Renal pelvis (tissue), 12 donors: ENCODE data around the gene TMIGD2. TPM values are rescaled to one million over a fixed set of nuclear protein-coding genes. Genes with fewer than 3 reads are reported as not detected.
"Not testable (repeated sequence)": the region's sequence is repeated elsewhere in the genome, so short reads cannot be mapped to it uniquely, and the experiment has no call there.

Experiments used
- DNase-seq: peaks from one replicate; pipeline ENCODE4 v3.0.0-alpha.2; 2013
- long read RNA-seq, 16 experiments: transcript quantifications; one replicate each; lab custom pipeline, GENCODE V29; 2026
- polyA plus RNA-seq, 3 donors: library from polyadenylated mRNA; unstranded; fragments of 120-200 nt; gene quantifications; one replicate each; pipeline ENCODE4 v1.2.1, GENCODE V29; 2013; ENCODE audit not compliant: insufficient read length in 3 of 3

Gene TMIGD2
- polyA plus RNA-seq = under 1 TPM; 0.30 to 0.69 (median 0.41) TPM
- long read RNA-seq, donor 1 = 0 reads
- long read RNA-seq, donor 2 = 0 reads
- long read RNA-seq, donor 3 = 0 reads
- long read RNA-seq, donor 4 = 0 reads
- long read RNA-seq, donor 5 = 0 reads
- long read RNA-seq, donor 6 = 0 reads
- long read RNA-seq, donor 7 = 0 reads
- long read RNA-seq, donor 8, partial matches to known transcripts = 0 of 1 reads
- long read RNA-seq, donor 8, other reads (novel, unspliced or antisense) = 0 of 1 reads
- long read RNA-seq, donor 9 = 0 reads
- long read RNA-seq, donor 10 = 0 reads
- long read RNA-seq, donor 11, partial matches to known transcripts = 0 of 1 reads
- long read RNA-seq, donor 11, other reads (novel, unspliced or antisense) = 0 of 1 reads
- long read RNA-seq, donor 12, partial matches to known transcripts = 0 of 2 reads
- long read RNA-seq, donor 12, other reads (novel, unspliced or antisense) = 0 of 2 reads
- long read RNA-seq, donor 13 = 0 reads
- long read RNA-seq, donor 14 = 0 reads
- long read RNA-seq, donor 15 = 0 reads
- long read RNA-seq, donor 16 = 0 reads

DNA sequence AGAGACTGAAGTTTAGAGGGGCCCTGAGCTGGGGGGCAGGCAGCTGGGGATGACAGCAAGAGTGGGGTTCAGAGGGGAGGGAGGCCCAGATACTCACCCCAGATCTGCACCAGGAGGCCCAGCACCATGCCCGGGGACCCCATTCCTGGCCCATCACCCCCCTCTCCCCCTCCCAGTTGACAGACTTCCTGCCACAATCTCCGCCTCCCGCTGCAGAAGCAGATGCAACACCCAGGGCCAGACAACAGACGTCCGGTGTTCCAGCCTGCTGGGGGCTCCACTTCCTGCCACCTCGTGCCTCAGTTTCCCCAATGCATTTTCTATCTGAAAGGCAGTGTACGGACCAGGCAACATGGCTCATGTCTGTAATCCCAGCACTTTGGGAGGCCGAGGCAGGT lies at the start of gene TMIGD2:
Gene TMIGD2, minus strand, starts transcription at position 147 of the 398 bp plus-strand sequence. Its CDS starts 4 bp downstream, at position 143.
- no peak for DNase-seq

DNA sequence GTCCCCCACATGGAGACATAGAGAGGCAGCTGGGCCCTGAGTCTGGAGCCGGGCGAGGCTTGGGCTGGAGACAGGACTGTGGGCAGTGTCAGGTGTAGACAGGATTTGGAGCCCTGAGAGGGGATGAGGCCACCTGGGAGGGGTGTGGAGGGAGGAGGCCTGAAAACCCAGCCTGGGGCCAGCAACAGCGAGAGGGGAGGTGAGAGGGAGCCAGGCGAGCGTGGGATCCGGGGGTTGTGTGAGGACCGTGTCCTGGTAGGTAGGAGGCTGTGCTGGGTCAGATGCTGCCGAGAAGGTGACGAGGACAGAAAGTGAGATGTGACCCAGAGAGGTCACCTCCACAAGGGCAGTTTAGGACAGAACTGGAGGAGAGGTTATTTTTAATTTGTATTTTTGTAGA lies 48.5 kb upstream of the TMIGD2 start:
- no peak for DNase-seq

GRCh38 chr19:4350111-4350510 lies 47.9 kb upstream of the TMIGD2 start:
- DNase-seq = no peak

DNA sequence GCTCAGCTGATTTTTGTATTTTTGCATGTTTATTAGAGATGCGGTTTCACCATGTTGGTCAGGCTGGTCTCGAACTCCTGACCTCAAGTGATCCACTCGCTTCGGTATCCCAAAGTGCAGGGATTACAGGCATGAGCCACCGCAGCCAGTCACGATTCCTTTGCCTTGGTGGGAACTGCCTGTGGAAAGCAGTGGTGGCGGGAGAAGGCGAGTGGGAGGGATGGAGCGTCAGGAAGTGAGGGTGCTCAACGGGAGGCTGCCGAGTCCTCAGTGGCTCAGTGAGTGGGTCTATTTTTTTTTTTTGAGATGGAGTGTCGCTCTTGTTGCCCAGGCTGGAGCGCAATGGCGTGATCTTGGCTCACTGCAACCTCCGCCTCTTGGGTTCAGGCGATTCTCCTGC lies 47.0 kb upstream of the TMIGD2 start:
- DNase-seq = not testable (repeated sequence)

DNA sequence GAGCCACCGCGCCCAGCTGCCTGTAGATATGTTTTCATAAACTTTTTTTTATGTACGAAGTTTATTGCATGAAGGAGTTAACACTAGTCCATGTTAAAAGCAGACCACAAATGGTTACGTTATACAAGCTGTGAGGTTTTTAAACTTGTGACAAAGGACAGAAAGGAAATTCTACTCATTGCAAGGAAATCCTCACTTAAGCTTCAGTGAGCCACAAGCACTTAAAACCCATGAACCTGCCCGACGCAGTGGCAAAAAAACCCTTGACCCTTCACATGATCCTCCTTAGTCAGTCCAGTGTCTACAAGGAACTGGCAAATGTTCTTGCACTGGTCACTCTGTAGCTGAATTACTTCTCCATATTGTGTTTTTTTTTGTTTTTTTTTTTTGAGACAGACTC lies 45.3 kb upstream of the TMIGD2 start:
- no peak for DNase-seq

DNA sequence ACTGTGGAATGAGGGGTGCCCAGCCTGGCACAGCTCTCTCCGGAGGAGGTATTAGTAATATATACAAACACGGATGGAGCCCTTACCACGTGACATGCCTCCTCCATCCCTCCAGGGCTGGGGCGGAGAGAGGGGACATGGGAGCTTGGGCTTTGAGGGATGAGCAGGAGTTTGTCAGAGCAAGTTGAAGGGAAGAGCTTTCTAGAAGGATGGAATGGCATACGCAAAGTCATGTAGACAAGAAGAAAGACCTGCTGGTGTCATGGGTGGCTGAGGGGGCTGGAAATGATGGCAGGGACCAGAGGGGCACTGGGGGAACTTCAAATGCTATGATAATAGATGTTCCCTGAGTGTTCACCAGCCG lies 43.8 kb upstream of the TMIGD2 start:
- DNase-seq = no peak

DNA sequence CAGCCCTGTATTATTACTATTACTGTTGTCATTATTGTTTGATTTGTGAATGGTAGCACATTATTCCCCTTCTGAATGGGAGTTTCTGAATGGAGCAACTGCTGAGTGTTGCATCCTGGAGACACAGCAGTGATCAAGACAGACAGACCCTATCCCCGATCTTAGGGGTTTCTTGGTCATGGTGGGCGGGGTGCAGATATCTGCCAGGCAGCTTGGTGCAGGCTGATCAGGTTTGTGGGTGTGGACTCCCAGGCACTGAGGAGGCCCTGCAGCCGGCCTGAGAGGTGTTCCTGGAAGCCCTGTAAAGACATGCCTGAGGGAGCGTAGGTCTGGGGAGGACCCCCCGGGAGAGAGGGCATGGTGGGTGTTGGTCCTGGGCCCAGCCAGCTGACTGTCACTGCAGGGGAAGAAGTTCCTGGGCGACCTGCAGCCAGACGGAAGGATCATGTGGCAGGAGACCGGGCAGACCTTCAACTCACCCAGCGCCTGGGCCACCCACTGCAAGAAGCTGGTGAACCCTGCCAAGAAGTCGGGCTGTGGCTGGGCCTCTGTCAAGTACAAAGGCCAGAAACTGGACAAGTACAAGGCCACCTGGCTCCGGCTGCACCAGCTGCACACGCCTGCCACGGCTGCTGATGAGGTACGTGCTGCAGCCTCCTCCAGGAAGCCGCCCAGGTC lies 43.3 kb upstream of the TMIGD2 start:
- no peak for DNase-seq

GRCh38 chr19:4343370-4344307 lies 41.5 kb upstream of the TMIGD2 start, which contains the start of gene MPND:
MPND (plus strand) TSS chr19:4343562; CDS start chr19:4343594, 32 bp downstream.
- DNase-seq = peak; percentile 91

DNA sequence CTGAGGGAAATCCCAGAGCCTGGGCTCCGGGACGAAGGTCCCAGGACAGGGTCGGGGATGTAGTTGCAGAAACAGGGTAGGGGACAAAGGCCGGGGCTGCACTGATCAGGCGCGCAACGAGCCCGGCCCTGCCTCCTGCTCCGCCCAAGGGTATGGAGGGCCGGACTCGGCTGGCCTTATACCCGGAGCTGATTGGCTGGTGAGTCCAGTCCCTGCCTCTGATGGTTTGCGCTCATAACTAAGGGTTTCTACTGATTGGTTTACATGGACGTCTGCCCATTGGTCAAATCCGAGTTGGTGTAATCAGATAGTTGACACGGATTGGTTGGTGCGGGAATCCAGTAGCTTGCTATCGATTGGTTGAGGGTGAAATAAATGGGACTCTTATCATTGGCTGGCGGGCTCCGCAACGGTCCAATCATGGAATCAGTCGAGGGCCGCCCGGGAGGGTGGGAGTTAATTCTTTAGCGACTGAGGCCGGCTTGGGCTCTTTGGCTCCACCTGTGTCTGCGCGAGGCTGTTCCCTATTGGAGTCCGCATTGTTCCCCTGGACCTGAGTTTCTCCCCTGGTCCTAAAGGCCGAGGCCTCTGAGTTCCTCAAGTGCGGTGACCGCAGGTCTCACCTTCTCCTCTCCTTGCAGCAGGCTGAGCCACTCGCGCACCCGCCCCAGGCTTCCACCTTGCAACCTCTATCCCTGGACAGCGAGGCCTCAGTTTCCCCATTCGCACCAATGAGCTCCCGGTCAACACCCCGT lies 40.6 kb upstream of the TMIGD2 start:
- peak; percentile 100 for DNase-seq

DNA sequence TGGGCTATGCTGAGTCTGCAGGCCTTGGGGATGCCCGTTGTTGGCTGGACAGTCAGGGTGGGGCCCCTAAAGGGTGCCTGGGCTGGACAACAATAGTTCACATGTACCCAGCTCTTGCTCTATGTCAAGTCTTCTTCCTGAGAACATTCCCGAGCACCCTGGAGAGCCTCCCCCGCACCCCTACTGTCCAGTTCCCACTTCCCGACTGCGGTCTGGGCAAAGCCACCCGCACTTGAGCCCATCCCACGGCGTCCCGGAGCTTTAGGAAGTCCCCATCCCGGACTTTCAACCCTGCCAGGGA lies 40.1 kb upstream of the TMIGD2 start:
- DNase-seq = no peak

DNA sequence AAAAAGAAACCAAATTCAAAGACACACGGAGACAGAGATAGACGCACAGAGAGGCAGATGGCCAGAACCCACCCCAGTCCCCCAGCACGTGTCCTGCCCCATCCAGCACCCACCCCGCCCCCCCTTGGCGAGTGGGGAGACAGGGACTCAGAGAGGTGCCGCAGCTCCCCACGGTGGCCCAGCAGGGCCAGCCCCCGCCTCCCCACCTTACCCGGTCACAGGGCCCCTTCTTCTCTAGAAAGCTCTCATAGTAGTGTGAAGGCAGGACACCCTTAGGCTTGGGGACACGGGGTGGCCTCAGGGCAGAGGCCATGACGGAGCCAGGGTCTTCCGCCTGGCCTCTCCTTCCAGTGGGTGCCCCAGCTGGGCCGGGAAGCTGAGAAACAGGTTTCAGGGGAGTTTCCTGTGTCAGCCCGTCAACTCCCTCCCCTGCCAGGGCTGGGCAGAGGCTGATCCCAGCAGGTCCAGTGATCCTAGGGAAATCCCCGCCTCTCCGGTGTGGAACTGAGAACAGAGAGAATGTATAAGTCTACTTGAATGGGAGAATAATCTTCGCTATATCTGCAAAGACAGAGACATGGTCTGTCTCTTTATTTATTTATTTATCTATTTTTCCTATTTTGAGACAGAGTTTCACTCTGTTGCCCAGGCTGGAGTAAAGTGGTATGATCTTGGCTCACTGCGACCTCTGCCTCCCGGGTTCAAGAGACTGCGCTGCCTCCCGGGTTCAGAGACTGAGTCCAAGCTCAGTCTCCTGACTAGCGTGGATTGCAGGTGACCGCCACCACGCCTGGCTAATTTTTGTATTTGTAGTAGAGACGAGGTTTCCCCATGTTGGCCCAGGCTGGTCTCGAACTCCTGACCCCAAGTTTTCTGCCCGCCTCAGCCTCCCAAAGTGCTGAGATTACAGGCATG lies 36.5 kb upstream of the TMIGD2 start, which contains the start of gene STAP2:
Gene STAP2, minus strand, starts transcription at position 387 of the 915 bp plus-strand sequence. Its CDS starts 74 bp downstream, at position 313.
- no peak for DNase-seq

DNA sequence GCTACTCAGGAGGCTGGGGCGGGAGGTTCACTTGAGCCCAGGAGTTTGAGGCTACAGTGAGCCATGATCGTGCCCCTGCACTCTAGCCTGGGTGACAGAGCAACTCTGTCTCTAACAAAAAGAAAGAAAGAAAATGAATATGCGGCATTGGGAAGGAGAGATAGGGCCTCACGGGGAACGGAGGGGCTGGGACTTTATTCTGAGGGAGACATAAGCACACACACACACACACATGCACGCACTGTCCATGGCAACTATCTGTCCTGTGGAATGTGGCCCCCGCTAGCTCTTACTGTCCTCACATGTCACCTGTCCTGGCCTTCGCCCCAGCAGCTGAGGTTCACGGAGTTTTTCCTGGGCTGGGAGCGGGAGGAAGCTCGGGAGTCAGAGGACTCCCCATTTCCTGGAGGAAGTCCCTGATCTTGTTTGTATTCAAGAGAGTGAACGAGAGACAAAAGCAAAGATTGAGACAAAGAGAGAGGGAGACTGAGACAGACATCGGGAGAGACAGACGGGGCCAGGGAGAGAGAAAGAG lies 35.8 kb upstream of the TMIGD2 start:
- no peak for DNase-seq

- DNase-seq = no peak
Measured at GRCh38 chr19:4334929-4335570, 32.9 kb upstream of the TMIGD2 start.

DNA sequence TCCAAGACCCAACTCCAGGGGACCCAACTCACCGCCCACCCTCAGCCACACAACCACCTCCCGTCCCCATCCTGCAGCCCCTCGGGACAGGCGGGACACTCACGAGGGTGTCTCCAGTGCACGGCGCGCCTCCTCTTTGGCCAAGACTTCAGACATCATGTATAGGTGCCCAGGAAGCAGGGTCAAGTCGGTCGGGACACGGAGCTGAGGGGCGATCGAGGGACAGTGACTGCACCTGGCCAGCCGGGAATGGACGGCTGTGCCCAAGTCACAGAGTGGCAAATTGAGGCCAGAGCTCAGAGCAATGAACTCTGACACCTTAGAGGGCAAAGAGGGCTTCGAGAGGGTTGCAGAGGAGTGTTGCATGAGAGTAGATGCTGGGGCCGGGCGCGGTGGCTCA lies 27.7 kb upstream of the TMIGD2 start:
- no peak for DNase-seq

- not testable (repeated sequence) for DNase-seq
Measured at GRCh38 chr19:4328991-4329681, 26.9 kb upstream of the TMIGD2 start.

DNA sequence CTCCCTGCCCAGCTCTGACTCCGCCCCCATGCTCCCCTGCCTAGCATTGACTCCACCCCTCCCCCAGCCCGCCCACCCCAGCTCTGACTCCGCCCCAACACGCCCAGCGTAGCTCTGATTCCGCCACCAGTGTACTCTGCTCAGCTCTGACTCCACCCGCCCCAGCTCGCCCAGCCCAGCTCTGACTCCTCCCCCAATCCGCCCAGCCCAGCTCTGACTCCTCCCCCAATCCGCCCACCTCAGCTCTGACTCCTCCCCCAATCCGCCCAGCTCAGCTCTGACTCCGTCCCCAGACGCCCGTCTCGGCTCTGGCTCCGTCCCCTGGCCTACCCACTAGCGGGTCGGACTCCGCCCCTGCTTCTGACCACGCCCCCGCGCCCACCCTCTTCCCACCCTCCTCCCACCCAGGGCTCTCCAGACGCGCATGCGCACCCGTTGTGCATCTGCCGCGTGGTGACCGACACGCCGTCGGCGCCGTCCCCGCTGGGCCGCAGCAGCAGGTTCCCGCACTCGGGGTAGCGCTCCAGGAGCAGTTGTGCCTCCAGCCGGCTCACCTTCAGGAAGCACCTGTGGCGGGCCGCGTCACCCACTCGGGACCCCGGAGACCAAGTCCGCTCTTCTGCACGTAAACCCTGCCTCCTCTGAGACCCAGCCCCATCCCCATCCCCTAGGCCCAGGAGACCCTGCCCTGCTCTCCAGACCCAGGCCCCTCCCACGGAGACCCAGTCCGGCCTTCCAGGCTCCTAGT lies 26.2 kb upstream of the TMIGD2 start:
- peak; percentile 96 for DNase-seq

- no peak for DNase-seq
Measured at GRCh38 chr19:4327877-4328242, 25.7 kb upstream of the TMIGD2 start.
